Esophagus mucosa (tissue), 1 donor: Measurements from ENCODE around the gene VGLL4. TPM values are rescaled to one million over a fixed set of nuclear protein-coding genes. Genes with fewer than 3 reads are reported as not detected.

ENCODE experiments used
- ATAC-seq: fragments of 200-7000 bp; cut with Tn5 transposase; one replicate; pipeline ENCODE4 v1.9.1; 2020
- total RNA-seq: library from RNA; stranded (reverse); gene quantifications from one replicate; pipeline ENCODE4 v1.2.4, GENCODE V29; 2023
- donor health status: DM: yes; HTN: yes; CAD: no.

The VGLL4 gene
- total RNA-seq, 1 donor from 2014 or later, result 36.3 TPM

GRCh38 chr3:11548721-11549131, 95.0 kb downstream of the VGLL4 start:
- peak; percentile 22 for ATAC-seq

GRCh38 chr3:11547498-11547897, 96.2 kb downstream of the VGLL4 start:
- no peak for ATAC-seq

DNA sequence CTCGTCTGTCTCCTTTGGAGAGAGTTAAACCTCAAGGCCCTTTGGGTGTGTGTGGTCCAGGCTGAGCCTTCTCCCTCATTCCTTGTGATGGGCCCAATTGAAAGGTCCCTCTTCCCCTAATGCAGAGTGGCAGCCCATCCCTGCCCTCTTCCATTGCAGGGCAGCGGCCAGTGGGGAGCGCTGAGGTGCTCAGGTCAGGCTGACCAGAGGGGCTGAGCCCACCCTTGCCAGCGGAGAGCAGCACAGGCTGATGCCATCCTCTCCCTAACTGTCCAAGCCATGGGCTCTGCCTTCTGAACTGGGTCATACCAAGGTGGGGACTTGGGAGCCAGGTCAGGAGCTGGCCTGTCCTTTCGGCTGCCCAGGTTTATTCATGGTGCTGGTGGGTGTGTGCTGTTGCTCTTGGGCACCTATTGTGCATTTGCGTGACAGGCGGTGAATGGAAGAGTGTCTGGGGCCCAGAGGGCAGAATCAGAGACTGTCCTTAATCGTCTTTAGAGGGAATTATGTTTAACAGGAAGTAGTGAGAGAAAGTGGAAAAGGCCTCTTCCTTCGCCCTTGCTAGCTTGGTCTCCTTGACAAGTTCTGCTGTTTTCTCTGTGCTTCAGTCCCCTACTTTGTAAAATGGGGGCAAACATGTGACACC, 96.9 kb downstream of the VGLL4 start:
- no peak for ATAC-seq

- ATAC-seq, result peak; percentile 17
Measured at GRCh38 chr3:11545186-11545851, 98.4 kb downstream of the VGLL4 start.

DNA sequence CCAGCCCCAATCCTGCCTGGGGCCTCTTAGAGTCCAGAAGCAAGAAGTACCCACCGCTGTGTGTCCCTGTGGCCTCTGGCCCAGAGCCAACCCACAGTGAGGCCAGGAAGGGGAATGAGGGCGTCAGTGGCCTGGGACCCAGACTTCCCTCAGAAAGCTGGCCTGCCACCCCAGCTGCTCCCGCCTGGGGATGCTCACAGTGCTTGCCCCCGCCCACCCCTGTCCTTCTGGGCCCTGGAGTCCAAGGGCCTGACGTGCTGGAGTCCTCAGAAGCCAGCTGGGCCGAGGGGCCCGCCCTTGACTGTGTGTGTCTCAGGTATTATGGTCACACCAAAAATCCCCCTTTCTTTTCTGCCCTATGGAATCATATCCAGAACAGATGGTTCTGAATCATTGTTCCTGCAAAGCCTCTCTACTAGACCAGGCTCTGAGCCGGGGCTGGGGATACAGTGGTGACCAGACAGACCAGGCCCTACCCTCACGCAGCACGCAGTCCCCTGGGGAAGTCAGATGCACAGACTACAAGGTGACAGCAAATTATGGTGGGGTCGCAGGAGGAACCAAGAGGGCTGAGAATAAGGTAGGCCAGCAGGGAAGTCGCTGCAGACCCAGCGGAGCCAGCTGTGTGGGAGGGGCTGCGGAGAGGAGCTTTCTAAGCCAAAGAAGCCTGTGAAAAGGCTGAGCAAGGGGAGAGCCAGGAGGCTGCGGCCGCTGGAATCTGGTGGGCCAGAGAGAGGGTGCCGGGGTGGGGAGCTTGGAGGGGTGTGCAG, 99.1 kb downstream of the VGLL4 start:
- no peak for ATAC-seq

DNA sequence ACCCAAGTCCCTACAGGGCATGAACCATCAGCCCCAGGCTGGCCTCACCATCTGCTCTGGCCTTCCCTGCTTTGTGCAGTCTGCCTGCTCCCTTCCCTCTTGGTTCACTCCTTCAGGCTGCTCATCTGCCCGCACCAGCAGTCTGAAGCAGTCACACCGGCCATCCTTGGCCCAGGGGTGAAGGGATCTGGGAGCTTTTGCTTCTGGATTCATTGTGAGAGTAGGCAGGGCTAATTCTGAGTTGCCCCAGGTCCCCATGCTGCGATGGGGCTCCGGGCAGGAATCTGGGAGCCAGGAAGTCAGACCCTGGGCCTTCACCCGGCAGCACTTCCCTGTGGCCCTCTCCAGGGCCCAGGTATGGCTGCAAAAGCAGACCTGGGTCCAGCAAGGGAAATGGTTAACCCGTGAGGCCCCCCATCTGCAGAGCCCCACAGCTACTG, 99.7 kb downstream of the VGLL4 start:
- ATAC-seq, result no peak

- ATAC-seq, result no peak
Measured at GRCh38 chr3:11543141-11543947, 100.4 kb downstream of the VGLL4 start.

GRCh38 chr3:11542551-11542950, 101.2 kb downstream of the VGLL4 start:
- no peak for ATAC-seq

- ATAC-seq, result no peak
Measured at GRCh38 chr3:11541321-11542303, 102.1 kb downstream of the VGLL4 start.

DNA sequence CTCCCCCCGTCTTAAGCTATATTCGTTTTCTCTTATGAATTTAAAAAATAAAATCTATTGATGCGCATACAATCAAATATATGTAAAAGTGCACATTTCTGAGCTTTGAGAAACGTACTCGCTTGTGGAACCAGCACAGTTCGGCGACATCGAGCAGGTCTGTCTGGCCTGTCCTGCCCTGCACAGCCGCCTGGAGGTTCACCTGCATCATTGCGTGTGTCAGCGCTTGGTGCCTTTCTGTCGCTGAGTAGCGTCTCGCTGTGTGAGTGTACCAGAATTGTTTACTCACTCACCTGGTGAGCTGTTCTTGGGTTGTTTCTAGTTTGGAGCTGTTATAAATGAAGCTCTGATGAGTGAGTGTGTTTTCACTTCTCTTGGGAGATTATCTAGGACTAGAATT, 104.0 kb downstream of the VGLL4 start:
- ATAC-seq, result no peak

DNA sequence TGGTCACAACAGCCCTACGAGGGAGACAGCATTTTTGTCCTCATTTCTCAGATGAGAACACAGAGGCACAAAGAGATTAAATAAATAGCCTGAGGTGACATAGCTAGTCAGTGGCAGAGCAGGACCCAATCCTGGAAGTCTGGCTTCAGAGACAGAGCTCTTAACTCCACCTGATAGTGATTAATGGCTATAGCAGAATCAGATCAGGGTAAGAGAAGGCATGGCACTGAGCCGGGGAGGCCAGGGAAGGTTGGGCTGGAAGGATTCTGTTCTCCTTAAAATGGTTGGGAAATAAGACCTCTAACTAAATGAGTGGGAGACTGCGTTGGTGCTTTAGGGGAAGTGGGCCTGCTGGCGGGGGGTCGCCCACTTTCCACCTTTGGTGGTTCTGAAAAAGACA, 104.5 kb downstream of the VGLL4 start:
- no peak for ATAC-seq

GRCh38 chr3:11538581-11538980, 105.1 kb downstream of the VGLL4 start:
- no peak for ATAC-seq

DNA sequence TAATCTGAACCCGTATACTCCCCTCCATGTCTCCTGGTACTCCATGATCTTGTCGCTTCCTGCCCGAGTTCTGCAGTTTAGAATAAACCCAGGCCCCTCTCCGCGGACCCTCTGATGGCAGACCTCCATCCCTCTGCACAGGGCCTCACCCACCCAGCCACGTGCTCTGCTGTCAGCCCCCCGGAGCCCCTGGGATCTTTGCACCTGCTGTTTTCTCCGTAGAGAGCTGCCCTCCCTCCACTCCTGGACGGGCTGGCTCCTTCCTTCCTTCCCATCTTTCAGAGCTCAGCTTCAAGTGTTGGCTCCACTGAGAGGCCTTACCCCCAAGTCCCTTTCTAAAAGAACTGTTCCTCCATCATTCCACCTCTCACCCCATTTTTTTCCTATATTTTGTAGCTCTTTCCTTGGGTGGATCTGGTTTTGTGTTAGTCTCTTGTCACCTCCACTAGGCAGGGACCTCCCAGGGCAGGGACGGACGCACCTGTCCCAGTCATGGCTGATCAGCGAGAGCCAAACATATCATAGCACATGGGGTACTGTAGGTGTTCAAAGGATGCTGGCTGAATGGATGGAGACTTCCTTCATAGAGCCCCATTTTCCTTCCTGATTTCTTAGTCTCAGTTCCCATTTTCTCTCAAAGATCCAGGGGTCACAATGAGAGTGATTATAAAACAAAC, 106.6 kb downstream of the VGLL4 start:
- no peak for ATAC-seq

GRCh38 chr3:11536132-11536935, 107.4 kb downstream of the VGLL4 start:
- ATAC-seq, result no peak

- ATAC-seq, result no peak
Measured at GRCh38 chr3:11535243-11535960, 108.3 kb downstream of the VGLL4 start.

DNA sequence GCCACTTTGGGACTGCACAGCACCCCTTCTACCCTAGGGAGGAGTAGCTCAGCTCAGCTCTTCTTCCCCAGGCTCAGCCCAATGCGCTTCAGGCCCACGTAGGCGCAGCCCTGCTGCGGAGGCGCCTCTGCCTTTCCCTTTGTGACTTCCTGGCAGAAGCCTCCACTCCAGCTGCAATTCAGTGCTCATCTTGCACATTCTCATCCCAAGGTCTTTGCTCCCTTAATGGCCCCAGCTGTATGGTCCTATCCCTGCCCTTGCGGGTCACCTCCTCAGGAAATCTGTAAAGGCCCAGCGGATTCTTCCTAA, 109.0 kb downstream of the VGLL4 start:
- no peak for ATAC-seq

GRCh38 chr3:11534011-11534792, 109.5 kb downstream of the VGLL4 start:
- no peak for ATAC-seq

DNA sequence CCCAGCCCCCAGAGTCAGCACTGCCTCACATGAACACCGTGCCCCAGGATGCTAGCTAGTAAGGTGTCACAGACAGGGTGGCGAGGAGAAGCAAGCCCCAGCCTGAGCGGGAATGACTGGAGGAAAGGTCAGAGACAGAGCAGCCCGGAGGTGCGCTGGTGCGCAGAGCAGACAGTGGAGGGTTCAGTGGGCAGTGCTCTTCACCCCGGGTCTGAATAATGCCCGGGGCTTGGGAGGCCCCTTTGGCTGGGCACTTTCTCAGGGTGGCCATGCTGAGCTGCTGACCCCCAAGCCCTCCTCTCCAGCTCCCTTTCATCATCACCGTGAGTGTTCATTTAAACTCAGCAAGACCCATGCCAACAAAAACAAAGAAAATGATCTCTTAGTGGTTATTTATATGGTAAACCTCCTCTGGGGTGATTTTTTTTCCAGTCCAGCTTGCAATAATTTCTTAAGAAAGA, 110.8 kb downstream of the VGLL4 start:
- ATAC-seq, result no peak
